ENCODE data around the gene KYAT1. TPM values are rescaled to one million over a fixed set of nuclear protein-coding genes. Genes with fewer than 3 reads are reported as not detected.

Gene KYAT1
- total RNA-seq, 1 donor from 2014 or later, result 10.1 TPM

GRCh38 chr9:128891321-128892220, 9.8 kb upstream of the KYAT1 start:
- Mint-ChIP-seq H3K36me3 (ENCODE audit: low read depth, unreplicated experiment) (peaks cover 11% of the 10 kb centered on the region), H3K4me3 (ENCODE audit: unreplicated experiment) (no peak overlapping the region), H3K27me3 (ENCODE audit: low read depth, unreplicated experiment) (no peaks in the 10 kb centered on the region), H3K4me1 (ENCODE audit: low read depth, unreplicated experiment) (peaks cover 16% of the 10 kb centered on the region), H3K27ac (ENCODE audit: unreplicated experiment) (no peak overlapping the region), H3K9me3 (ENCODE audit: unreplicated experiment) (no peaks in the 10 kb centered on the region)
- Histone ChIP-seq H3K9ac (ENCODE audit: low read length) (peak overlapping the region; percentile 1), H3K36me3 (ENCODE audit: insufficient read depth, low read length) (peaks cover 22% of the 10 kb centered on the region), H3K4me2 (ENCODE audit: low read length) (peak overlapping the region; percentile 61), H3K27ac (ENCODE audit: low read depth, low read length) (no peak overlapping the region), H3K4me1 (ENCODE audit: insufficient read depth, low read length) (peaks cover 42% of the 10 kb centered on the region), H3K4me3 (ENCODE audit: insufficient read depth, low read depth, low read length) (no peak overlapping the region), H2AFZ (ENCODE audit: low read depth, low read length) (no peak overlapping the region), H3K9me3 (ENCODE audit: insufficient read depth, low read depth, low read length) (no peaks in the 10 kb centered on the region), H4K20me1 (ENCODE audit: insufficient read depth, low read length) (peaks cover 60% of the 10 kb centered on the region), H3K79me2 (ENCODE audit: insufficient read depth, low read length) (peaks cover 80% of the 10 kb centered on the region), H3K27me3 (ENCODE audit: insufficient read depth, low read length) (no peaks in the 10 kb centered on the region)
- FAIRE-seq, result no peak
- no peak for TF ChIP-seq CTCF (IDR thresholded peaks at IDR 0.05; ENCODE audit: insufficient read depth, low read depth, low read length)
- TF ChIP-seq EZH2 (IDR thresholded peaks at IDR 0.05; ENCODE audit: insufficient read depth, low read length), result no peak
- DNase-seq (ENCODE audit: low read depth), result no peak

- no peaks in the 10 kb centered on the region for H3K9me3 Mint-ChIP-seq (ENCODE audit: unreplicated experiment)
- Histone ChIP-seq H3K4me3 (ENCODE audit: insufficient read depth, low read depth, low read length) (peak overlapping the region; percentile 7), H3K36me3 (ENCODE audit: insufficient read depth, low read length) (peaks cover 13% of the 10 kb centered on the region), H3K27ac (ENCODE audit: low read depth, low read length) (no peak overlapping the region), H3K9me3 (ENCODE audit: insufficient read depth, low read depth, low read length) (no peaks in the 10 kb centered on the region), H3K4me1 (ENCODE audit: insufficient read depth, low read length) (peaks cover 64% of the 10 kb centered on the region), H3K79me2 (ENCODE audit: insufficient read depth, low read length) (peaks cover 93% of the 10 kb centered on the region), H3K27me3 (ENCODE audit: insufficient read depth, low read length) (no peaks in the 10 kb centered on the region), H4K20me1 (ENCODE audit: insufficient read depth, low read length) (peaks cover 82% of the 10 kb centered on the region), H3K4me2 (ENCODE audit: low read length) (peak overlapping the region; percentile 51), H2AFZ (ENCODE audit: low read depth, low read length) (no peak overlapping the region), H3K9ac (ENCODE audit: low read length) (peak overlapping the region; percentile 28)
- H3K27me3 Mint-ChIP-seq (ENCODE audit: low read depth, unreplicated experiment), result no peaks in the 10 kb centered on the region
- TF ChIP-seq CTCF (IDR thresholded peaks at IDR 0.05; ENCODE audit: insufficient read depth, low read depth, low read length), result no peak
- TF ChIP-seq EZH2 (IDR thresholded peaks at IDR 0.05; ENCODE audit: insufficient read depth, low read length), result no peak
- DNase-seq (ENCODE audit: low read depth) (peak; percentile 61), FAIRE-seq (peak; percentile 86)
- H3K4me1 Mint-ChIP-seq (ENCODE audit: low read depth, unreplicated experiment), result peaks cover 25% of the 10 kb centered on the region
- no peak overlapping the region for H3K27ac Mint-ChIP-seq (ENCODE audit: unreplicated experiment)
- peaks cover 17% of the 10 kb centered on the region for H3K36me3 Mint-ChIP-seq (ENCODE audit: low read depth, unreplicated experiment)
- no peak overlapping the region for H3K4me3 Mint-ChIP-seq (ENCODE audit: unreplicated experiment)
Observed at GRCh38 chr9:128887914-128888350, 6.2 kb upstream of the KYAT1 start.

- H3K9me3 Mint-ChIP-seq (ENCODE audit: unreplicated experiment), result no peaks in the 10 kb centered on the region
- no peaks in the 10 kb centered on the region for H3K27me3 ChIP-seq (ENCODE audit: insufficient read depth, low read length)
- H3K4me3 Mint-ChIP-seq (ENCODE audit: unreplicated experiment), result no peak overlapping the region
- no peak overlapping the region for H3K9ac ChIP-seq (ENCODE audit: low read length)
- peaks cover 13% of the 10 kb centered on the region for H3K36me3 ChIP-seq (ENCODE audit: insufficient read depth, low read length)
- peaks cover 18% of the 10 kb centered on the region for H3K36me3 Mint-ChIP-seq (ENCODE audit: low read depth, unreplicated experiment)
- H3K4me3 ChIP-seq (ENCODE audit: insufficient read depth, low read depth, low read length), result no peak overlapping the region
- no peak for FAIRE-seq
- no peak for TF ChIP-seq EZH2 (IDR thresholded peaks at IDR 0.05; ENCODE audit: insufficient read depth, low read length)
- TF ChIP-seq CTCF (IDR thresholded peaks at IDR 0.05; ENCODE audit: insufficient read depth, low read depth, low read length), result no peak
- no peak overlapping the region for H3K27ac Mint-ChIP-seq (ENCODE audit: unreplicated experiment)
- H3K27me3 Mint-ChIP-seq (ENCODE audit: low read depth, unreplicated experiment), result no peaks in the 10 kb centered on the region
- H4K20me1 ChIP-seq (ENCODE audit: insufficient read depth, low read length), result peaks cover 86% of the 10 kb centered on the region
- H3K4me2 ChIP-seq (ENCODE audit: low read length), result no peak overlapping the region
- no peak for DNase-seq (ENCODE audit: low read depth)
- no peak overlapping the region for H3K27ac ChIP-seq (ENCODE audit: low read depth, low read length)
- H3K79me2 ChIP-seq (ENCODE audit: insufficient read depth, low read length), result peaks cover 93% of the 10 kb centered on the region
- peaks cover 25% of the 10 kb centered on the region for H3K4me1 Mint-ChIP-seq (ENCODE audit: low read depth, unreplicated experiment)
- H3K9me3 ChIP-seq (ENCODE audit: insufficient read depth, low read depth, low read length), result no peaks in the 10 kb centered on the region
- peaks cover 55% of the 10 kb centered on the region for H3K4me1 ChIP-seq (ENCODE audit: insufficient read depth, low read length)
- no peak overlapping the region for H2AFZ ChIP-seq (ENCODE audit: low read depth, low read length)
Observed at GRCh38 chr9:128887049-128887448, 5.3 kb upstream of the KYAT1 start.
